Fibroblast of skin of right biceps (primary cell): ENCODE measurements around the gene GH2.

Source experiments
- DNase-seq: peaks from one replicate; pipeline ENCODE4 v3.0.0-alpha.2; 2013

The GH2 gene

DNA sequence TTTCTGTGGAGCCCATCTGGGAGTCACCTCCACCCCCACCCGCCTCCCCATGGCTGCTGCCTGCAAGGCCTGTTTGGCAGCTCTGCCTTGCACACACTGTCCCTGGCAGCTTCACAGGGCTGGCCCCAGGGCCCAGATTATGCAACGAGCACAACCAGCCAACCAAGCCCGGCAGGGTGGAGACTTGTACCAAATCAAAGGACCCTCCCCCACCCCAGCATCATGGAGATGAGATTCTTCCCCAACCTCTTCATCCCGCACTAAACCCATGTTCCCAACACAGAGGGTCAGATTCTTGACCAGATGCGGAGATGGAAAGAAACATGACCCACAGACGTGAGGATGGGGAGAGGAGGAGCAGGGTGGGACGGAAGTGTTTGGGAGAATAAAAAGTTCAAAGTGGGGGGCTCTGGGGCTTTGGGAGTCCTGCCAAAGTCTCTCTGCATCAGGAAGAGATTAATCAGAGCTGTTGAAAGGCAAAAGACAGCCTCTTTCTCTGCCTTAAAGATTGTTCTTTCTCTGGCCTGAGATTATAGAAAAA, 43.0 kb downstream of the GH2 start:
- peak; percentile 81 for DNase-seq

DNA sequence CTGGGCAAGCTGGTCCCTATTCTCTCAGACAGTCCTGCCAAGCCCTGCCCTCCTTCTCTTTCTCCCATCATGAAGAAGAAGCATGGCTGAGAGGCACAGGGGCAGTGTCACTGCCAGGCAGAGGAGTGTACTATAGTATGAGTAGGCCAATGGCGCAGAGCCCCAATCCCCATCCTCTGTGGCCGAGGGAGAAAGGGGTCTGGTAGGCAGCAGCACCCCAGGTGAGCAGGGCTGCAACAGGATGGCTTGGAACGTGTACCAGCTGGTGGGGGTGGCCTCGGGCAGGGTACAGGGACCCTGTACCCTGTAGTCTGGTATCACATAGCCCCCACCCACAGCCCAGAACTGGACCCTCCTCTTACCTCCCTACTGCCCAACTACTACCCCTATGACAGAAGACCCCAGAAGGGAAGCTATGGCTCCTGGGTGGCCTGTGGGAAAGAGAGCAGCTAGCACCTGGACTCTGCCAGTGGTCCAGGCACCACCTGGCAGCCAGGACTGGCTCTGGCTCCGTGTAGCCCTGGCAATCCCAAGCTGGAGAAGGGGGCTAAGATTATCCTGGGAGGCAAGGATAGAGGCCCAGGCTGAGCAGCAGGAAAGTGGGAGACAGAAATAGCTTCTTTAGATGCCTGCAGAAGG, 43.7 kb downstream of the GH2 start:
- DNase-seq = no peak

DNA sequence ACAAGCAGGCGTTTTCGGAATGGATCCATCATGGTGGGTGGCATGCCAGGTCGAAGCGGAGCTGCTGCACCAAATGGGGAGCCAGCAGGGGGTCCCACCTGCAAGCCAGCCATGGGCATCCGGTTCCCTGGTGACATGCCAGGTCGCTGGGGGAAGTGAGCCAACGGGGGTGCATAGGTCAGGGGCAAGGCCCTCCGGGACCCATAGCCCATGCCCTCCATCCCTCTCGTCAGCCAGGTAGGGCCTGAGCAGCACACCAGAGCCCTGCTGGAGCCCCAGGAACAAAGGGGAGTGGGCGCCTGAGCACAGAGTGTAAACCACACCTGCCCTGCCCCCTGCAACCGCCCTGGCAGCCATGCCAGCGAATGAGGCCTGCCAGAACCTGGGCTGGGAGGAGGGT, 44.3 kb downstream of the GH2 start:
- no peak for DNase-seq

DNA sequence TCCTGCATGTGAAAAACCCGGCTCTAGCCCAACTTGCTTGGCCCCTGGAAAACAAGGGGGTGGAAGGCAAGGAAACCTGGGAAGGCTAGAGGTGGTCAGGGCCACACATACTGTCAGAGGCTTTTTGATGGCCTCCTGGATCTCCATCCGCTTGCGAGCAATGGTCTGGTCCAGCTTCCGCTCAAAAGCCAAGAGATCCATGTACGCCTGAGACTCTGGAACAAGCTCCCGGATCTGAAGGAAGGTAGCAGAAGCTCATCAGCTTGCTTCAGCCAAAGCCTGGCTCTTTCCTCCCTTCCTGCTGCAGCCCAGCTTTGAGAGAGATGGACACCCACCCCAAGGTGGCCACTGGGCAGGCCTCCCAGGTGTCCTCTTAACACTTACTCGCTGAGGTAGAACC, 44.9 kb downstream of the GH2 start:
- no peak for DNase-seq

- DNase-seq = no peak
Measured at GRCh38 chr17:63835167-63835720, 46.5 kb downstream of the GH2 start.

GRCh38 chr17:63834431-63835166, 47.1 kb downstream of the GH2 start:
- DNase-seq = peak; percentile 81

GRCh38 chr17:63833741-63834373, 47.9 kb downstream of the GH2 start:
- DNase-seq = no peak

DNA sequence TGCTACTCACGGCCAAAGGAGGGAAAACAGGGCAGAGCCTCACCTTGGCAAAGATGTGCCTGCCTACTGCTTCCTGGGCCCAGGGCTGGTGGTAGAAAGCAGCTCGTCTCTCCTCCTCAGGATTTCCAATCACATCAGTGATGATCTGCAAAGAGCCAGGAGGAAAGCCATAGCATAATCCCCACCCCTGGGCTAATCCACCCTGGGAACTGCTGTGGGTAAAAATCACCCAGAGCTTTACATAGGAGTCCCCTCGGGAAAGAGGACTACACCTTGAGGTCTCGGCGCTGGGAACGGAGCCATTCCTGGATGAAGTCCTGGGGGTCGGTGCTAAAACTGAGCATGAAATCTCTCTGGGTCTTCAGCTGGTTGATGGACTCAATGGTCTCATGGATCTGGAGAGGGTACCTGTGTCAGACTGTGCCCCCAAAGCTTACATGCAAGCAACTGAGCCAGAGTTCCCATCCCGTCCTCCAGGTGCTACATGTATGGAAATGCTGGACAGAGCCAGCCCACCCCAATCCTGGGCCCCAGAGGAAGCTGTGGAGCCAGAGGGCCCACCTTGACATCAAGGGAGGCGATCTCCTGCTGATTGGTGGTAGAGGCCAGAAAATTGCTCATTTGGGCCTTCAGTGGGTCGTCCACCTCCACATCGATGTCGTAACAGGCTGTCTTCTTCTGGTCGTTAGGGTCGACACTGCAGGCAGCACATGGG, 48.6 kb downstream of the GH2 start:
- DNase-seq = no peak

GRCh38 chr17:63832455-63832854, 49.3 kb downstream of the GH2 start:
- no peak for DNase-seq

DNA sequence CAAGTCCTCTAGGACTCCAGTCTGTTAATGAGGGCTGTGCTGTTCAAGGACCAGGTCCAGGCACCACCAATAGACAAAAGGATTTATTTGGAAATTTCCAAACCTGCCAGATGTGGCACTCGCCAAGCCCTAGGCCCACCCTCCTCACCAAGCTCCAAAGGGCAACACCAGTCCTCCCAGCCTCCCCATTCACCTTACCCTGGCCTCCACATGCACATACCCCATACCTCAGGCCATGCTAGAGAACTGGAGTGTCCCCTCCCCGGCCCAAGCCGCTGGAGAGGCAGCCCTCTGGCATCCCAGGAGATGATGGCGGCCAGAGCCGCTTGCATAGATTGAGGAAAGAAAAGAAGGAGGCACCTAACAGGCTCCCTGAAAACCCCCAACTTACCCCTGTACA, 49.7 kb downstream of the GH2 start:
- DNase-seq = no peak

GRCh38 chr17:63831505-63831904, 50.2 kb downstream of the GH2 start:
- no peak for DNase-seq

- DNase-seq = no peak
Measured at GRCh38 chr17:63830904-63831491, 50.7 kb downstream of the GH2 start.

DNA sequence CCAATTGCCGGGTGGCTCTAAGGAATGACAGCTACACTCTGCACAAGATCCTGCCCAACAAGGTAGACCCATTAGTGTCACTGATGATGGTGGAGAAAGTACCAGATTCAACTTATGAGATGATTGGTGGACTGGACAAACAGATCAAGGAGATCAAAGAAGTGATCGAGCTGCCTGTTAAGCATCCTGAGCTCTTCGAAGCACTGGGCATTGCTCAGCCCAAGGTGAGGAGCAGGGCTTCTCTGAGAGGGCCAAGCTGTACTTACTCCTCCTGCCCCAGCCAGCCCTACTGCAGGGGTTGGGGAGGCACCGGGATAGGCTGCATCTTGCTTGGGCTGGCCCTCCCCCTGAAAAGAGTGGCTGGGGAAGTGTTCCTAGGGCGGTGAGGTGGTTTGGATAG, 51.5 kb downstream of the GH2 start:
- DNase-seq = no peak
